Measurements from ENCODE around the gene RMI2.

RMI2 gene

GRCh38 chr16:11380836-11381235, 35.6 kb downstream of the RMI2 start:
- no peak for TF ChIP-seq Cebpa-rat (IDR thresholded peaks at IDR 0.05)
- H3K9ac ChIP-seq: no peak overlapping the region

GRCh38 chr16:11383481-11384183, 38.4 kb downstream of the RMI2 start:
- H3K27ac ChIP-seq: no peak overlapping the region
- no peak overlapping the region for H3K4me2 ChIP-seq
- H3K36me3 ChIP-seq: no peaks in the 10 kb centered on the region
- H3K4me1 ChIP-seq: peaks cover 0 to 13% (median 8%) of the 10 kb centered on the region in 10 experiments; a peak in 9 of 20 replicates
- H4K20me1 ChIP-seq: peaks cover 0 to 11% (median 0%) of the 10 kb centered on the region in 11 experiments; a peak in 3 of 22 replicates
- H3K9ac ChIP-seq: no peak overlapping the region
- no peak overlapping the region for H3K4me3 ChIP-seq
- H3K27me3 ChIP-seq: no peaks in the 10 kb centered on the region
- no peaks in the 10 kb centered on the region for H3K9me3 ChIP-seq (replicated peaks in 1 of 11)
- TF ChIP-seq Cebpa-rat (IDR thresholded peaks at IDR 0.05): no peak

More at GRCh38 chr16:11380836-11381235, 35.6 kb downstream of the RMI2 start:
- Histone ChIP-seq H3K4me2 (no peak overlapping the region), H3K4me3 (no peak overlapping the region), H4K20me1 (peaks cover 0 to 11% (median 0%) of the 10 kb centered on the region in 11 experiments; a peak in 2 of 22 replicates), H3K36me3 (no peaks in the 10 kb centered on the region), H3K9me3 (replicated peaks in 1 of 11) (no peaks in the 10 kb centered on the region), H3K4me1 (peaks cover 0 to 12% (median 5%) of the 10 kb centered on the region in 10 experiments; a peak in 8 of 20 replicates), H3K27me3 (no peaks in the 10 kb centered on the region), H3K27ac (no peak overlapping the region)

GRCh38 chr16:11384184-11384955, 39.1 kb downstream of the RMI2 start:
- no peak overlapping the region for H3K4me2 ChIP-seq
- H3K4me3 ChIP-seq: no peak overlapping the region
- peaks cover 0 to 12% (median 5%) of the 10 kb centered on the region in 10 experiments; a peak in 9 of 20 replicates for H3K4me1 ChIP-seq
- no peak for TF ChIP-seq Cebpa-rat (IDR thresholded peaks at IDR 0.05)
- H3K27me3 ChIP-seq: no peaks in the 10 kb centered on the region
- H4K20me1 ChIP-seq: peaks cover 0 to 12% (median 0%) of the 10 kb centered on the region in 11 experiments; a peak in 3 of 22 replicates
- H3K36me3 ChIP-seq: no peaks in the 10 kb centered on the region
- H3K9me3 ChIP-seq (replicated peaks in 1 of 11): no peaks in the 10 kb centered on the region
- H3K27ac ChIP-seq: no peak overlapping the region
- H3K9ac ChIP-seq: no peak overlapping the region

GRCh38 chr16:11384956-11385586, 39.8 kb downstream of the RMI2 start:
- H3K9ac ChIP-seq: no peak overlapping the region
- H3K4me2 ChIP-seq: no peak overlapping the region
- H3K4me1 ChIP-seq: peaks cover 0 to 7% (median 0%) of the 10 kb centered on the region in 10 experiments; a peak in 2 of 20 replicates
- no peaks in the 10 kb centered on the region for H3K36me3 ChIP-seq
- no peak overlapping the region for H3K4me3 ChIP-seq
- H4K20me1 ChIP-seq: peaks cover 0 to 12% (median 0%) of the 10 kb centered on the region in 11 experiments; a peak in 3 of 22 replicates
- no peak overlapping the region for H3K27ac ChIP-seq
- no peaks in the 10 kb centered on the region for H3K9me3 ChIP-seq (replicated peaks in 1 of 11)
- no peak for TF ChIP-seq Cebpa-rat (IDR thresholded peaks at IDR 0.05)
- no peaks in the 10 kb centered on the region for H3K27me3 ChIP-seq

GRCh38 chr16:11386054-11386680, 40.9 kb downstream of the RMI2 start:
- no peak for TF ChIP-seq Cebpa-rat (IDR thresholded peaks at IDR 0.05)
- peaks cover 0 to 7% (median 0%) of the 10 kb centered on the region in 10 experiments; a peak in 2 of 20 replicates for H3K4me1 ChIP-seq
- H4K20me1 ChIP-seq: peaks cover 0 to 12% (median 0%) of the 10 kb centered on the region in 11 experiments; a peak in 3 of 22 replicates
- no peaks in the 10 kb centered on the region for H3K27me3 ChIP-seq
- H3K27ac ChIP-seq: no peak overlapping the region
- H3K4me3 ChIP-seq: no peak overlapping the region
- no peak overlapping the region for H3K4me2 ChIP-seq
- no peaks in the 10 kb centered on the region for H3K9me3 ChIP-seq (replicated peaks in 1 of 11)
- H3K36me3 ChIP-seq: no peaks in the 10 kb centered on the region
- H3K9ac ChIP-seq: no peak overlapping the region

- no peaks in the 10 kb centered on the region for H3K9me3 ChIP-seq (replicated peaks in 1 of 11)
- no peak overlapping the region for H3K27ac ChIP-seq
- H4K20me1 ChIP-seq: peaks cover 0 to 12% (median 0%) of the 10 kb centered on the region in 11 experiments; a peak in 3 of 22 replicates
- H3K4me1 ChIP-seq: peaks cover 0 to 7% (median 0%) of the 10 kb centered on the region in 10 experiments; a peak in 2 of 20 replicates
- H3K27me3 ChIP-seq: no peaks in the 10 kb centered on the region
- no peak overlapping the region for H3K4me3 ChIP-seq
- H3K4me2 ChIP-seq: peak overlapping the region in 2 of 11 experiments; percentile 3 to 25; a peak in 2 of 22 replicates
- no peak for TF ChIP-seq Cebpa-rat (IDR thresholded peaks at IDR 0.05)
- no peaks in the 10 kb centered on the region for H3K36me3 ChIP-seq
- no peak overlapping the region for H3K9ac ChIP-seq
Measured at GRCh38 chr16:11386791-11387546, 41.7 kb downstream of the RMI2 start.

GRCh38 chr16:11389083-11389482, 43.8 kb downstream of the RMI2 start:
- no peaks in the 10 kb centered on the region for H3K27me3 ChIP-seq
- no peaks in the 10 kb centered on the region for H3K36me3 ChIP-seq
- no peaks in the 10 kb centered on the region for H3K9me3 ChIP-seq (replicated peaks in 1 of 11)
- no peak for TF ChIP-seq Cebpa-rat (IDR thresholded peaks at IDR 0.05)
- H3K9ac ChIP-seq: no peak overlapping the region
- H3K27ac ChIP-seq: no peak overlapping the region
- H3K4me1 ChIP-seq: peaks cover 0 to 11% (median 0%) of the 10 kb centered on the region in 10 experiments; a peak in 2 of 20 replicates
- peaks cover 0 to 12% (median 0%) of the 10 kb centered on the region in 11 experiments; a peak in 3 of 22 replicates for H4K20me1 ChIP-seq
- no peak overlapping the region for H3K4me2 ChIP-seq
- H3K4me3 ChIP-seq: no peak overlapping the region
